ENCODE data around the gene SYNJ1. TPM values are rescaled to one million over a fixed set of nuclear protein-coding genes. Genes with fewer than 3 reads are reported as not detected.
"Not testable (repeated sequence)": the region's sequence is repeated elsewhere in the genome, so short reads cannot be mapped to it uniquely, and the experiment has no call there.

Gene SYNJ1, protein sequence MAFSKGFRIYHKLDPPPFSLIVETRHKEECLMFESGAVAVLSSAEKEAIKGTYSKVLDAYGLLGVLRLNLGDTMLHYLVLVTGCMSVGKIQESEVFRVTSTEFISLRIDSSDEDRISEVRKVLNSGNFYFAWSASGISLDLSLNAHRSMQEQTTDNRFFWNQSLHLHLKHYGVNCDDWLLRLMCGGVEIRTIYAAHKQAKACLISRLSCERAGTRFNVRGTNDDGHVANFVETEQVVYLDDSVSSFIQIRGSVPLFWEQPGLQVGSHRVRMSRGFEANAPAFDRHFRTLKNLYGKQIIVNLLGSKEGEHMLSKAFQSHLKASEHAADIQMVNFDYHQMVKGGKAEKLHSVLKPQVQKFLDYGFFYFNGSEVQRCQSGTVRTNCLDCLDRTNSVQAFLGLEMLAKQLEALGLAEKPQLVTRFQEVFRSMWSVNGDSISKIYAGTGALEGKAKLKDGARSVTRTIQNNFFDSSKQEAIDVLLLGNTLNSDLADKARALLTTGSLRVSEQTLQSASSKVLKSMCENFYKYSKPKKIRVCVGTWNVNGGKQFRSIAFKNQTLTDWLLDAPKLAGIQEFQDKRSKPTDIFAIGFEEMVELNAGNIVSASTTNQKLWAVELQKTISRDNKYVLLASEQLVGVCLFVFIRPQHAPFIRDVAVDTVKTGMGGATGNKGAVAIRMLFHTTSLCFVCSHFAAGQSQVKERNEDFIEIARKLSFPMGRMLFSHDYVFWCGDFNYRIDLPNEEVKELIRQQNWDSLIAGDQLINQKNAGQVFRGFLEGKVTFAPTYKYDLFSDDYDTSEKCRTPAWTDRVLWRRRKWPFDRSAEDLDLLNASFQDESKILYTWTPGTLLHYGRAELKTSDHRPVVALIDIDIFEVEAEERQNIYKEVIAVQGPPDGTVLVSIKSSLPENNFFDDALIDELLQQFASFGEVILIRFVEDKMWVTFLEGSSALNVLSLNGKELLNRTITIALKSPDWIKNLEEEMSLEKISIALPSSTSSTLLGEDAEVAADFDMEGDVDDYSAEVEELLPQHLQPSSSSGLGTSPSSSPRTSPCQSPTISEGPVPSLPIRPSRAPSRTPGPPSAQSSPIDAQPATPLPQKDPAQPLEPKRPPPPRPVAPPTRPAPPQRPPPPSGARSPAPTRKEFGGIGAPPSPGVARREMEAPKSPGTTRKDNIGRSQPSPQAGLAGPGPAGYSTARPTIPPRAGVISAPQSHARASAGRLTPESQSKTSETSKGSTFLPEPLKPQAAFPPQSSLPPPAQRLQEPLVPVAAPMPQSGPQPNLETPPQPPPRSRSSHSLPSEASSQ (N-terminal part only)
- total RNA-seq (10 to 100 TPM; 21.5 to 28.5 (median 22.2) TPM), polyA plus RNA-seq (1 to 10 TPM; 4.3 to 9.8 TPM), total RNA-seq (33.2 reads per million, percentile 62 among the genes with 10 or more reads in this experiment)

GRCh38 chr21:32727687-32728455 is at the start of gene SYNJ1:
TSS of gene SYNJ1 (minus strand) at chr21:32728013. CDS start at chr21:32726895, 1,118 bp downstream.
- H3K27ac Mint-ChIP-seq = peak within 1 kb of the TSS; percentile 90 to 99 (median 97)
- peaks cover 7 to 42% of the 10 kb centered on the region in 2 donors for H3K4me1 ChIP-seq (ENCODE audit: control insufficient read depth in 2 of 2, insufficient read depth in 2 of 2, low read length in 2 of 2)
- DNase-seq (peak; percentile 90 to 97 (median 93)), ATAC-seq (peak; percentile 95)
- CTCF ChIA-PET = interaction anchor here (0.6 to 3.5 kb wide), 3 partner anchors 12 to 469 kb away, joined by 3 to 14 read pairs (median 4); partner anchors contain the start of gene PAXBP1
- POLR2A ChIA-PET = interaction anchor here (0.6 to 2.5 kb wide), 14 partner anchors 8 to 919 kb away, joined by 3 to 42 read pairs (median 4); partner anchors contain the start of genes CFAP298, DNAJC28 and PAXBP1
- H3K36me3 ChIP-seq (ENCODE audit: control insufficient read depth in 2 of 3, insufficient read depth in 3 of 3, low read length in 3 of 3) = peaks cover 0 to 7% (median 0%) of the 10 kb centered on the region in 3 experiments
- peaks cover 29 to 78% (median 69%) of the 10 kb centered on the region in 7 donors for H3K4me1 Mint-ChIP-seq
- no peaks in the 10 kb centered on the region for H3K27me3 ChIP-seq (ENCODE audit: control insufficient read depth in 2 of 2, insufficient read depth in 2 of 2, low read length in 2 of 2)
- H3K4me3 ChIP-seq (ENCODE audit: low read length) = peak within 1 kb of the TSS; percentile 78
- peak within 1 kb of the TSS; percentile 82 for H3K27ac ChIP-seq (ENCODE audit: low read depth, low read length)
- intact Hi-C loops (cut with micrococcal nuclease) = loop anchor here (1.0 to 10.0 kb wide), 17 partner anchors 15 to 1069 kb away; partner anchors contain the start of genes CFAP298 (in 2 of the 2), CRYZL1 (in 2 of the 2), GART (in 2 of the 2) and MIS18A (in 2 of the 2)
- no peaks in the 10 kb centered on the region for H3K27me3 Mint-ChIP-seq
- H3K36me3 Mint-ChIP-seq = peaks cover 8 to 12% (median 10%) of the 10 kb centered on the region in 5 donors
- H3K9me3 ChIP-seq (ENCODE audit: control insufficient read depth in 2 of 3, low read length in 3 of 3) = no peaks in the 10 kb centered on the region
- peak within 1 kb of the TSS; percentile 92 to 100 (median 98) for H3K4me3 Mint-ChIP-seq
- peaks cover 0 to 4% (median 0%) of the 10 kb centered on the region in 11 donors for H3K9me3 Mint-ChIP-seq

DNA sequence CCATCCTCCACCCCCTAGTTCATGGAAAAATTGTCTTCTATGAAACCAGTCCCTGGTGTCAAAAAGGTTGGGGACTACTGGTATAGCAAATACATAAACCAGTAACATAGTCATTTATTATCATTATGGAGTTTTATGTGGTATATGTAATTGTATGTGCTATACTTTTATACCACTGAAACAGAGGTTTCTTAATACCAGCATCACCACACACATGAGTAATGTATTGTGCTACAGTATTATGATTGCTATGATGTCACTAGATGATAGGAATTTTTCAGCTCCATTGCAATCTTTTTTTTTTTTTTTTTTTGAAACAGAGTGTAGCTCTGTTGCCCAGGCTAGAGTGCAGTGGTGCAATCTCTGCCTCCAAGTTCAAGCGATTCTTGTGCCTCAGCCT is 49.5 kb upstream of the SYNJ1 start:
- DNase-seq (no peak), ATAC-seq (no peak)
- Mint-ChIP-seq H3K4me1 (peaks cover 9 to 21% (median 18%) of the 10 kb centered on the region in 7 donors), H3K36me3 (peaks cover 0 to 8% (median 0%) of the 10 kb centered on the region in 5 donors), H3K9me3 (no peaks in the 10 kb centered on the region), H3K27ac (no peak overlapping the region), H3K4me3 (no peak overlapping the region), H3K27me3 (peaks cover 0 to 2% (median 0%) of the 10 kb centered on the region in 5 donors)
- H3K36me3 ChIP-seq (ENCODE audit: control insufficient read depth in 2 of 3, insufficient read depth in 3 of 3, low read length in 3 of 3) = no peaks in the 10 kb centered on the region
- H3K9me3 ChIP-seq (ENCODE audit: control insufficient read depth in 2 of 3, low read length in 3 of 3) = no peaks in the 10 kb centered on the region
- H3K4me1 ChIP-seq (ENCODE audit: control insufficient read depth in 2 of 2, insufficient read depth in 2 of 2, low read length in 2 of 2) = no peaks in the 10 kb centered on the region
- ChIA-PET POLR2A (interaction anchor here (0.6 to 1.1 kb wide), 2 partner anchors 832 to 1044 kb away, joined by 3 read pairs; no protein-coding TSS in a partner anchor), CTCF (interaction anchor here (0.6 kb wide), 1 partner anchor 51 kb away, joined by 3 read pairs; no protein-coding TSS in a partner anchor)
- intact Hi-C loops (cut with micrococcal nuclease) = loop anchor here in 1 of 2 donors (10.0 kb wide), 1 partner anchor 628 kb away; the partner anchor contains the start of gene IFNGR2
- H3K27ac ChIP-seq (ENCODE audit: low read depth, low read length) = no peak overlapping the region
- H3K4me3 ChIP-seq (ENCODE audit: low read length) = no peak overlapping the region
- no peaks in the 10 kb centered on the region for H3K27me3 ChIP-seq (ENCODE audit: control insufficient read depth in 2 of 2, insufficient read depth in 2 of 2, low read length in 2 of 2)

DNA sequence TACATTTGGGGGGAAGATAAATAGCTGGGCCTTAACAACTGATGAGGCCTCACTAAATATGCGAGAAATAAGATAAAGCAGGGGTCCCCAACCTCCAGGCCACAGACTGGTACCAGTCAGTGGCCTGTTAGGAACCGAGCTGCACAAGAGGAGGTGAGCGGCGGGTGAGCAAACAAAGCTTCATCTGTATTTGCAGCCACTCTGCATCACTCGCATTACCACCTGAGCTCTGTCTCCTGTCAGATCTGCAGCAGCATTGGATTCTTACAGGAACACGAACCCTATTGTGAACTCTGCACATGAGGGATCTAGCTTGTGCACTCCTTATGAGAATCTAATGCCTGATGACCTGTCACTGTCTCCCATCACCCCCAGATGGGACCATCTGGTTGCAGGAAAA is 48.9 kb upstream of the SYNJ1 start:
- ATAC-seq (no peak), DNase-seq (no peak)
- no peak overlapping the region for H3K4me3 ChIP-seq (ENCODE audit: low read length)
- Mint-ChIP-seq H3K4me3 (no peak overlapping the region), H3K27me3 (peaks cover 0 to 2% (median 0%) of the 10 kb centered on the region in 5 donors), H3K9me3 (peaks cover 0 to 2% (median 0%) of the 10 kb centered on the region in 11 donors), H3K4me1 (peaks cover 9 to 23% (median 21%) of the 10 kb centered on the region in 7 donors), H3K27ac (no peak overlapping the region), H3K36me3 (peaks cover 0 to 8% (median 2%) of the 10 kb centered on the region in 5 donors)
- POLR2A ChIA-PET = no interaction called here
- H3K27me3 ChIP-seq (ENCODE audit: control insufficient read depth in 2 of 2, insufficient read depth in 2 of 2, low read length in 2 of 2) = no peaks in the 10 kb centered on the region
- no peak overlapping the region for H3K27ac ChIP-seq (ENCODE audit: low read depth, low read length)
- CTCF ChIA-PET = no interaction called here
- intact Hi-C loops (cut with micrococcal nuclease) = loop anchor here in 1 of 2 donors (10.0 kb wide), 1 partner anchor 628 kb away; the partner anchor contains the start of gene IFNGR2
- no peaks in the 10 kb centered on the region for H3K9me3 ChIP-seq (ENCODE audit: control insufficient read depth in 2 of 3, low read length in 3 of 3)
- no peaks in the 10 kb centered on the region for H3K4me1 ChIP-seq (ENCODE audit: control insufficient read depth in 2 of 2, insufficient read depth in 2 of 2, low read length in 2 of 2)
- H3K36me3 ChIP-seq (ENCODE audit: control insufficient read depth in 2 of 3, insufficient read depth in 3 of 3, low read length in 3 of 3) = no peaks in the 10 kb centered on the region

DNA sequence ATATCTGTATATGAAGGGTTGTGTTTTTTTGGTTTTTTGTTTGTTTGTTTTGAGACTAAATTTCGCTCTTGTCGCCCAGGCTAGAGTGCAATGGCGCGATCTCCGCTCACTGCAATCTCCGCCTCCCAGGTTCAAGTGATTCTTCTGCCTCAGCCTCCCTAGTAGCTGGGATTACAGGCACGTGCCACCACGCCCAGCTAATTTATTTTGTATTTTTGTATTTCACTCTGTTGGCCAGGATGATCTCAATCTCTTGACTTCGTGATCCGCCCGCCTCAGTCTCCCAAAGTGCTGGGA is 45.2 kb upstream of the SYNJ1 start:
- H3K36me3 ChIP-seq (ENCODE audit: control insufficient read depth in 2 of 3, insufficient read depth in 3 of 3, low read length in 3 of 3); H3K9me3 Mint-ChIP-seq; H3K9me3 ChIP-seq (ENCODE audit: control insufficient read depth in 2 of 3, low read length in 3 of 3); H3K27me3 ChIP-seq (ENCODE audit: control insufficient read depth in 2 of 2, insufficient read depth in 2 of 2, low read length in 2 of 2); ATAC-seq; H3K27me3 Mint-ChIP-seq; H3K4me3 ChIP-seq (ENCODE audit: low read length): not testable (repeated sequence)
- peak in 1 of 9 donors; percentile 9 for DNase-seq
- ChIA-PET POLR2A (interaction anchor here (0.6 to 3.0 kb wide), 7 partner anchors 9 to 765 kb away, joined by 3 to 42 read pairs (median 11); partner anchors contain the start of genes SYNJ1 and TMEM50B), CTCF (interaction anchor here (2.6 kb wide), 1 partner anchor 45 kb away, joined by 14 read pairs; the partner anchor contains the start of gene SYNJ1)
- Mint-ChIP-seq H3K4me3 (peak overlapping the region; percentile 90 to 99 (median 96)), H3K27ac (peak overlapping the region; percentile 90 to 99 (median 97)), H3K4me1 (peaks cover 27 to 55% (median 46%) of the 10 kb centered on the region in 7 donors), H3K36me3 (peaks cover 6 to 15% (median 9%) of the 10 kb centered on the region in 5 donors)
- intact Hi-C loops (cut with micrococcal nuclease) = loop anchor here (2.0 to 10.0 kb wide), 12 partner anchors 54 to 1844 kb away; partner anchors contain the start of genes MIS18A (in 2 of the 2), CRYZL1 (in 1 of the 2), DNAJC28 (in 1 of the 2) and EVA1C (in 1 of the 2)
- peaks cover 22 to 26% of the 10 kb centered on the region in 2 donors for H3K4me1 ChIP-seq (ENCODE audit: control insufficient read depth in 2 of 2, insufficient read depth in 2 of 2, low read length in 2 of 2)
- H3K27ac ChIP-seq (ENCODE audit: low read depth, low read length) = peak overlapping the region; percentile 76
